HEK293 (cell line): ENCODE measurements around the gene CYP27C1.

Experiments used
- ZNF510 ChIP-seq: fragments of 450-650 bp; formaldehyde crosslinking; IDR thresholded peaks from 2 replicates; pipeline ENCODE4 v1.5.1; 2018; ENCODE audit warnings: mild to moderate bottlenecking, missing genetic modification characterization, missing biosample characterization; ENCODE audit not compliant: insufficient replicate concordance
- ZNF707 ChIP-seq: fragments of 450-650 bp; formaldehyde crosslinking; IDR thresholded peaks from 2 replicates; pipeline ENCODE4 v1.5.1; 2016; ENCODE audit warnings: missing biosample characterization, missing genetic modification characterization
- ZNF768 ChIP-seq: fragments of 450-650 bp; formaldehyde crosslinking; IDR thresholded peaks from 2 replicates; pipeline ENCODE4 v1.5.1; 2018; ENCODE audit warnings: missing biosample characterization, mild to moderate bottlenecking, missing genetic modification characterization
- TF ChIP-seq, protein P1 (sequence below): fragments of 450-650 bp; formaldehyde crosslinking; IDR thresholded peaks from 2 replicates; pipeline ENCODE4 v1.5.1; 2016; ENCODE audit warnings: missing biosample characterization, missing genetic modification characterization
- TF ChIP-seq, protein P2 (sequence below): fragments of 450-650 bp; formaldehyde crosslinking; IDR thresholded peaks from 2 replicates; pipeline ENCODE4 v1.5.1; 2016; ENCODE audit warnings: missing biosample characterization, missing genetic modification characterization

DNA sequence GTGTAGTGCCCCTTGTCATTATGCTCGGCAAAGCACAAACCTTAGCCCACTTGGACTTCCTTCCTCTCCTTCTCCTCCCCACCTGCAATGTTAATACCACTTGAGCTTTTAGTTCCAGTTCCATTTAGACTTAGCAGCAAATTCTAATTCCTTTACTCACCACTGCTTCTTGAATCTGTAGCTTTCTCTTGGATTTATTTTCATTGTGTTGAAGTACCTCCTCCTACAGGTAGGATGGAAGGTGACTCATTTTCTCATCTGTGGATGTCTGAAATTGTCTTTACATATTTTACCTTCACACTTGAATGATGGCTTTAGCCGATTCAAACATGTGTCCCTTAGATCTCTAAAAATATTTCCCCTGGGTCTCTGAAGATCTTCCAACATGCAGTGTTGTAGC lies 80.3 kb downstream of the CYP27C1 start:
- TF ChIP-seq, protein P1, sequence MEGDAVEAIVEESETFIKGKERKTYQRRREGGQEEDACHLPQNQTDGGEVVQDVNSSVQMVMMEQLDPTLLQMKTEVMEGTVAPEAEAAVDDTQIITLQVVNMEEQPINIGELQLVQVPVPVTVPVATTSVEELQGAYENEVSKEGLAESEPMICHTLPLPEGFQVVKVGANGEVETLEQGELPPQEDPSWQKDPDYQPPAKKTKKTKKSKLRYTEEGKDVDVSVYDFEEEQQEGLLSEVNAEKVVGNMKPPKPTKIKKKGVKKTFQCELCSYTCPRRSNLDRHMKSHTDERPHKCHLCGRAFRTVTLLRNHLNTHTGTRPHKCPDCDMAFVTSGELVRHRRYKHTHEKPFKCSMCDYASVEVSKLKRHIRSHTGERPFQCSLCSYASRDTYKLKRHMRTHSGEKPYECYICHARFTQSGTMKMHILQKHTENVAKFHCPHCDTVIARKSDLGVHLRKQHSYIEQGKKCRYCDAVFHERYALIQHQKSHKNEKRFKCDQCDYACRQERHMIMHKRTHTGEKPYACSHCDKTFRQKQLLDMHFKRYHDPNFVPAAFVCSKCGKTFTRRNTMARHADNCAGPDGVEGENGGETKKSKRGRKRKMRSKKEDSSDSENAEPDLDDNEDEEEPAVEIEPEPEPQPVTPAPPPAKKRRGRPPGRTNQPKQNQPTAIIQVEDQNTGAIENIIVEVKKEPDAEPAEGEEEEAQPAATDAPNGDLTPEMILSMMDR = no peak
- TF ChIP-seq ZNF707 (tag by site-specific recombination) (no peak), ZNF510 (tag by site-specific recombination) (no peak), ZNF768 (tag by site-specific recombination) (no peak)
- TF ChIP-seq, protein P2, sequence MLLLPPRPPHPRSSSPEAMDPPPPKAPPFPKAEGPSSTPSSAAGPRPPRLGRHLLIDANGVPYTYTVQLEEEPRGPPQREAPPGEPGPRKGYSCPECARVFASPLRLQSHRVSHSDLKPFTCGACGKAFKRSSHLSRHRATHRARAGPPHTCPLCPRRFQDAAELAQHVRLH (tag by site-specific recombination) = no peak
